ENCODE measurements around the gene RPS6KC1.

Gene RPS6KC1

GRCh38 chr1:213264531-213264930 lies 213.5 kb downstream of the RPS6KC1 start:
- no peak for DNase-seq (ENCODE audit: low spot score)
- H3K27ac Mint-ChIP-seq: no peak overlapping the region
- no peaks in the 10 kb centered on the region for H3K27me3 Mint-ChIP-seq (ENCODE audit: low read depth)
- H3K9me3 Mint-ChIP-seq: no peaks in the 10 kb centered on the region
- no peaks in the 10 kb centered on the region for H3K36me3 Mint-ChIP-seq (ENCODE audit: low read depth)
- no peaks in the 10 kb centered on the region for H3K4me1 Mint-ChIP-seq (ENCODE audit: low read depth)
- no peak overlapping the region for H3K4me3 Mint-ChIP-seq

- no peak overlapping the region for H3K27ac Mint-ChIP-seq
- no peak overlapping the region for H3K4me3 Mint-ChIP-seq
- H3K4me1 Mint-ChIP-seq (ENCODE audit: low read depth): no peaks in the 10 kb centered on the region
- no peak for DNase-seq (ENCODE audit: low spot score)
- no peaks in the 10 kb centered on the region for H3K36me3 Mint-ChIP-seq (ENCODE audit: low read depth)
- no peaks in the 10 kb centered on the region for H3K9me3 Mint-ChIP-seq
- H3K27me3 Mint-ChIP-seq (ENCODE audit: low read depth): no peaks in the 10 kb centered on the region
Observed at GRCh38 chr1:213266983-213267772, 216.1 kb downstream of the RPS6KC1 start.

GRCh38 chr1:213268221-213268620 lies 217.2 kb downstream of the RPS6KC1 start:
- no peak for DNase-seq (ENCODE audit: low spot score)
- Mint-ChIP-seq H3K27me3 (ENCODE audit: low read depth) (no peaks in the 10 kb centered on the region), H3K4me1 (ENCODE audit: low read depth) (no peaks in the 10 kb centered on the region), H3K9me3 (no peaks in the 10 kb centered on the region), H3K27ac (no peak overlapping the region), H3K36me3 (ENCODE audit: low read depth) (no peaks in the 10 kb centered on the region), H3K4me3 (no peak overlapping the region)

GRCh38 chr1:213269829-213270228 lies 218.8 kb downstream of the RPS6KC1 start:
- Mint-ChIP-seq H3K4me1 (ENCODE audit: low read depth) (no peaks in the 10 kb centered on the region), H3K4me3 (no peak overlapping the region), H3K27ac (no peak overlapping the region), H3K9me3 (no peaks in the 10 kb centered on the region), H3K36me3 (ENCODE audit: low read depth) (peaks cover 1% of the 10 kb centered on the region), H3K27me3 (ENCODE audit: low read depth) (no peaks in the 10 kb centered on the region)
- no peak for DNase-seq (ENCODE audit: low spot score)

GRCh38 chr1:213273546-213273945 lies 222.5 kb downstream of the RPS6KC1 start:
- Mint-ChIP-seq H3K36me3 (ENCODE audit: low read depth) (peaks cover 3% of the 10 kb centered on the region), H3K27me3 (ENCODE audit: low read depth) (no peaks in the 10 kb centered on the region), H3K27ac (no peak overlapping the region), H3K4me1 (ENCODE audit: low read depth) (peaks cover 4% of the 10 kb centered on the region), H3K9me3 (no peaks in the 10 kb centered on the region), H3K4me3 (no peak overlapping the region)
- no peak for DNase-seq (ENCODE audit: low spot score)

- H3K27me3 Mint-ChIP-seq (ENCODE audit: low read depth): no peaks in the 10 kb centered on the region
- H3K4me1 Mint-ChIP-seq (ENCODE audit: low read depth): peaks cover 4% of the 10 kb centered on the region
- H3K9me3 Mint-ChIP-seq: no peaks in the 10 kb centered on the region
- peaks cover 3% of the 10 kb centered on the region for H3K36me3 Mint-ChIP-seq (ENCODE audit: low read depth)
- no peak for DNase-seq (ENCODE audit: low spot score)
- no peak overlapping the region for H3K4me3 Mint-ChIP-seq
- H3K27ac Mint-ChIP-seq: no peak overlapping the region
Observed at GRCh38 chr1:213274140-213274539, 223.1 kb downstream of the RPS6KC1 start.

GRCh38 chr1:213275293-213275692 lies 224.3 kb downstream of the RPS6KC1 start:
- Mint-ChIP-seq H3K9me3 (no peaks in the 10 kb centered on the region), H3K27me3 (ENCODE audit: low read depth) (no peaks in the 10 kb centered on the region), H3K36me3 (ENCODE audit: low read depth) (peaks cover 3% of the 10 kb centered on the region), H3K4me1 (ENCODE audit: low read depth) (peaks cover 4% of the 10 kb centered on the region), H3K27ac (no peak overlapping the region), H3K4me3 (no peak overlapping the region)
- no peak for DNase-seq (ENCODE audit: low spot score)

GRCh38 chr1:213276236-213276635 lies 225.2 kb downstream of the RPS6KC1 start:
- peaks cover 4% of the 10 kb centered on the region for H3K4me1 Mint-ChIP-seq (ENCODE audit: low read depth)
- H3K27me3 Mint-ChIP-seq (ENCODE audit: low read depth): no peaks in the 10 kb centered on the region
- no peak overlapping the region for H3K4me3 Mint-ChIP-seq
- peaks cover 3% of the 10 kb centered on the region for H3K36me3 Mint-ChIP-seq (ENCODE audit: low read depth)
- DNase-seq (ENCODE audit: low spot score): no peak
- H3K27ac Mint-ChIP-seq: no peak overlapping the region
- H3K9me3 Mint-ChIP-seq: no peaks in the 10 kb centered on the region

GRCh38 chr1:213277036-213277435 lies 226.0 kb downstream of the RPS6KC1 start:
- Mint-ChIP-seq H3K4me1 (ENCODE audit: low read depth) (peaks cover 4% of the 10 kb centered on the region), H3K27ac (no peak overlapping the region), H3K36me3 (ENCODE audit: low read depth) (peaks cover 3% of the 10 kb centered on the region), H3K27me3 (ENCODE audit: low read depth) (no peaks in the 10 kb centered on the region), H3K4me3 (no peak overlapping the region), H3K9me3 (no peaks in the 10 kb centered on the region)
- DNase-seq (ENCODE audit: low spot score): no peak

- no peak overlapping the region for H3K27ac Mint-ChIP-seq
- H3K27me3 Mint-ChIP-seq (ENCODE audit: low read depth): peaks cover 2% of the 10 kb centered on the region
- DNase-seq (ENCODE audit: low spot score): no peak
- no peaks in the 10 kb centered on the region for H3K9me3 Mint-ChIP-seq
- H3K36me3 Mint-ChIP-seq (ENCODE audit: low read depth): peaks cover 3% of the 10 kb centered on the region
- no peak overlapping the region for H3K4me3 Mint-ChIP-seq
- H3K4me1 Mint-ChIP-seq (ENCODE audit: low read depth): peaks cover 4% of the 10 kb centered on the region
Observed at GRCh38 chr1:213279410-213279809, 228.4 kb downstream of the RPS6KC1 start.

- no peak overlapping the region for H3K4me3 Mint-ChIP-seq
- no peaks in the 10 kb centered on the region for H3K9me3 Mint-ChIP-seq
- H3K27ac Mint-ChIP-seq: no peak overlapping the region
Observed at GRCh38 chr1:213281640-213282301, 230.7 kb downstream of the RPS6KC1 start.

GRCh38 chr1:213284626-213285025 lies 233.6 kb downstream of the RPS6KC1 start:
- H3K4me3 Mint-ChIP-seq: no peak overlapping the region
- H3K27me3 Mint-ChIP-seq (ENCODE audit: low read depth): peaks cover 2% of the 10 kb centered on the region
- no peak overlapping the region for H3K27ac Mint-ChIP-seq
- H3K36me3 Mint-ChIP-seq (ENCODE audit: low read depth): no peaks in the 10 kb centered on the region
- H3K4me1 Mint-ChIP-seq (ENCODE audit: low read depth): no peaks in the 10 kb centered on the region
- no peaks in the 10 kb centered on the region for H3K9me3 Mint-ChIP-seq
- no peak for DNase-seq (ENCODE audit: low spot score)

More at GRCh38 chr1:213281640-213282301, 230.7 kb downstream of the RPS6KC1 start:
- Mint-ChIP-seq H3K36me3 (ENCODE audit: low read depth) (no peaks in the 10 kb centered on the region), H3K27me3 (ENCODE audit: low read depth) (peaks cover 2% of the 10 kb centered on the region), H3K4me1 (ENCODE audit: low read depth) (peaks cover 3% of the 10 kb centered on the region)
- DNase-seq (ENCODE audit: low spot score): no peak

- peaks cover 2% of the 10 kb centered on the region for H3K27me3 Mint-ChIP-seq (ENCODE audit: low read depth)
Observed at GRCh38 chr1:213286235-213286634, 235.2 kb downstream of the RPS6KC1 start.

GRCh38 chr1:213287987-213288386 lies 236.9 kb downstream of the RPS6KC1 start:
- Mint-ChIP-seq H3K9me3 (no peaks in the 10 kb centered on the region), H3K36me3 (ENCODE audit: low read depth) (no peaks in the 10 kb centered on the region), H3K4me3 (no peak overlapping the region), H3K4me1 (ENCODE audit: low read depth) (no peaks in the 10 kb centered on the region), H3K27me3 (ENCODE audit: low read depth) (peaks cover 2% of the 10 kb centered on the region), H3K27ac (no peak overlapping the region)
- DNase-seq (ENCODE audit: low spot score): no peak

More at GRCh38 chr1:213286235-213286634, 235.2 kb downstream of the RPS6KC1 start:
- no peak overlapping the region for H3K4me3 Mint-ChIP-seq
- H3K27ac Mint-ChIP-seq: no peak overlapping the region
- DNase-seq (ENCODE audit: low spot score): no peak
- H3K36me3 Mint-ChIP-seq (ENCODE audit: low read depth): no peaks in the 10 kb centered on the region
- H3K4me1 Mint-ChIP-seq (ENCODE audit: low read depth): no peaks in the 10 kb centered on the region
- no peaks in the 10 kb centered on the region for H3K9me3 Mint-ChIP-seq
